ENCODE measurements around the gene IFIT5. TPM values are rescaled to one million over a fixed set of nuclear protein-coding genes. Genes with fewer than 3 reads are reported as not detected.
"Not testable (repeated sequence)": the region's sequence is repeated elsewhere in the genome, so short reads cannot be mapped to it uniquely, and the experiment has no call there.

The IFIT5 gene
- total RNA-seq, 1 donor from 2014 or later, result 24.4 TPM

DNA sequence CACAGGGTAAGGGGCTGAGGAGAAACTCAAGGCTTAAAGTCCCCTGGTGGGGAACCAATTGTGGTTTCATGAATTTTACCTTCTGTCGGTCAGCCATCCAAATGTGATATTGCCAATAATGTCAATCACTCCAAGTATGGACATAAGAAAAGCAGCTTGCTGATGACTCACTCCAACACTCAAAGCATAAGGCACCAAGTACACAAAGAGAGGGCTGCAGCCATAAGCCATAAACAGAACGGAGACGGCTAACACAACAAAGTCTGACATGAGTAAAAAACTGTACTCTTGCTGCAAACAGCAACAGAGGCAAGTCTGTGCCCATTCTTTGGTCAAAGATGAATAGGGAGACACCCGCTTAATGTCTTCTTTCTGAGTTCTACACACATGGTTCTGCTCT lies 24.2 kb downstream of the IFIT5 start:
- Histone ChIP-seq H3K27ac (no peak overlapping the region), H3K4me1 (no peaks in the 10 kb centered on the region), H3K36me3 (no peaks in the 10 kb centered on the region), H3K27me3 (no peaks in the 10 kb centered on the region), H3K9me3 (no peaks in the 10 kb centered on the region), H3K4me3 (no peak overlapping the region)
- TF ChIP-seq, protein P1, sequence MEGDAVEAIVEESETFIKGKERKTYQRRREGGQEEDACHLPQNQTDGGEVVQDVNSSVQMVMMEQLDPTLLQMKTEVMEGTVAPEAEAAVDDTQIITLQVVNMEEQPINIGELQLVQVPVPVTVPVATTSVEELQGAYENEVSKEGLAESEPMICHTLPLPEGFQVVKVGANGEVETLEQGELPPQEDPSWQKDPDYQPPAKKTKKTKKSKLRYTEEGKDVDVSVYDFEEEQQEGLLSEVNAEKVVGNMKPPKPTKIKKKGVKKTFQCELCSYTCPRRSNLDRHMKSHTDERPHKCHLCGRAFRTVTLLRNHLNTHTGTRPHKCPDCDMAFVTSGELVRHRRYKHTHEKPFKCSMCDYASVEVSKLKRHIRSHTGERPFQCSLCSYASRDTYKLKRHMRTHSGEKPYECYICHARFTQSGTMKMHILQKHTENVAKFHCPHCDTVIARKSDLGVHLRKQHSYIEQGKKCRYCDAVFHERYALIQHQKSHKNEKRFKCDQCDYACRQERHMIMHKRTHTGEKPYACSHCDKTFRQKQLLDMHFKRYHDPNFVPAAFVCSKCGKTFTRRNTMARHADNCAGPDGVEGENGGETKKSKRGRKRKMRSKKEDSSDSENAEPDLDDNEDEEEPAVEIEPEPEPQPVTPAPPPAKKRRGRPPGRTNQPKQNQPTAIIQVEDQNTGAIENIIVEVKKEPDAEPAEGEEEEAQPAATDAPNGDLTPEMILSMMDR (IDR thresholded peaks at IDR 0.05), result no peak
- intact Hi-C loops (cut with DNase I), result no loop called here
- ATAC-seq, result no peak
- no peak for DNase-seq

DNA sequence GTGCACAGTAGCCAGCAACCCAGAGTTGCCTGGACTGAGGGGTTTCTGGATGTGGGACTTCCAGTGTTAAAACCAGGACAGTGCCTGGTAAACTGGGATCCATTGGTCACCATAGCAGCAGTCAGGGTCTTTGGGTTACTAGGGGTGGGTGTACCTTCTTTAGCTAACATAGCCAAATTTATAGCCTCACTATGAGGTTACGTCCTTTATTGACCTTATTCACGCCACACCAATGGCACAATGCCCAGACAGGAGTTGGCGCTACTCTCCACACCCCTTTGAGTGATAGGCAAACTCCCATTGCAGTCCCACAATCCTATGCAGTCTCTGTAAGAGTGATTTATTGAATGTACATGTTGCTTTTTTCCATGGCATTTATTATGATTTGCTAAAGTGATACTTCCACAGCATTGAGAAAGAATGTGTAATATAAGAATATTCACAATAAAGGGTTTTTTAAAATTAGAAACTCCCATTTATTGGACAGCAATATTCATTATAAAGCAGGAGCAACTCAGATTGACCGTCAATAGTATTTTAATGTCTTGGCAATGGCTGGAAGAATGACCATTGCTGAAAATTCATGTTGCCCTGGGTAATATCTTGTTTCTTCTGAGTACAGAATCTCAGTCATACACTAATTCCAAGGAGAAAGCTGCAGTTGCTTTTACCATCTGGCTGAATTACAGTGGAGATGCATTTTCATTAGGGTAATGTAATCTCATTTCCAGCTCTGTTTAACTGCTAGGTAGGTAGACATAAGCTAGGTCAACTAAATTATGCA lies 26.1 kb downstream of the IFIT5 start:
- H3K27ac ChIP-seq, result no peak overlapping the region
- no peaks in the 10 kb centered on the region for H3K27me3 ChIP-seq
- no peaks in the 10 kb centered on the region for H3K9me3 ChIP-seq
- TF ChIP-seq, protein P1 (IDR thresholded peaks at IDR 0.05), result no peak
- H3K4me1 ChIP-seq, result no peaks in the 10 kb centered on the region
- peak; percentile 69 for DNase-seq
- peak; percentile 79 for ATAC-seq
- intact Hi-C loops (cut with DNase I), result no loop called here
- H3K4me3 ChIP-seq, result no peak overlapping the region
- no peaks in the 10 kb centered on the region for H3K36me3 ChIP-seq

DNA sequence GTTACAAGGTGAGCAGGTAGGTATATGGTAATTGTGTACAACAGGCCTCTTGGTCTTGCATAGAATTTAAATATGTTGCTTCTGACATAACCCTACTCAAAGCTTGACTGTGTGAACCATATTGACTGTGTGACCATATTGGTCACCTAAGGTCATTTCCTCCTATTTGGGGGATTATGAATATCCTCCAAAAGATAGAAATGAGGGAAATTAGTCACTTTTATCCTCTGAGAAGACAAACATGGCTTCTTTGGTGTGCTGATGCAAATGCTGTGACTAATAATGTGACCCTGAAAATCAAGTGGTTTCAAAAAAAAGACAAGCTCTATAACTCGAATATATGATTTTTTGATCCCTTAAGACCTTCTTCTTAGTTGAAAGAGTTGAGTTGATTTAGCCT lies 27.9 kb downstream of the IFIT5 start:
- no peak for ATAC-seq

DNA sequence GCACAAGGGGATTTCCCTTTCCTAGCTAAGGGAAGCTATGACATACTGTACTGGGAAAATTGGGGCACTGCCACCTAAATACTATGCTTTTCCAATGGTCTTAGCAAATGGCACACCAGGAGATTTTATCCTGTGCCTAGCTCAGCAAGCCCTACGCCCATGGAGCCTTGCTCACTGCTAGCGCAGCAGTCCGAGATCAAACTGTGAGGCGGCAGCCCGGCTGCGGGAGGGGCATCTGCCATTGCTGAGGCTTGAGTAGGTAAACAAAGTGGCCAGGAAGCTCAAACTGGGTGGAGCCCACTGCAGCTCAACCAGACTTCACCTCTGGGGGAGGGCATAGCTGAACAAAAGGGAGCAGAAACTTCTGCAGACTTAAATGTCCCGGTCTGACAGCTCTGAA lies 30.5 kb downstream of the IFIT5 start:
- ATAC-seq; H3K9me3 ChIP-seq; H3K36me3 ChIP-seq; H3K27me3 ChIP-seq; H3K4me1 ChIP-seq; H3K27ac ChIP-seq; DNase-seq; intact Hi-C loops (cut with DNase I); H3K4me3 ChIP-seq: not testable (repeated sequence)

More for the DNA sequence above, 27.9 kb downstream of the IFIT5 start:
- Histone ChIP-seq H3K4me1 (no peaks in the 10 kb centered on the region), H3K36me3 (no peaks in the 10 kb centered on the region), H3K27me3 (no peaks in the 10 kb centered on the region), H3K4me3 (no peak overlapping the region), H3K27ac (no peak overlapping the region), H3K9me3 (no peaks in the 10 kb centered on the region)
- TF ChIP-seq, protein P1 (IDR thresholded peaks at IDR 0.05), result no peak
- DNase-seq, result no peak
- intact Hi-C loops (cut with DNase I), result no loop called here

DNA sequence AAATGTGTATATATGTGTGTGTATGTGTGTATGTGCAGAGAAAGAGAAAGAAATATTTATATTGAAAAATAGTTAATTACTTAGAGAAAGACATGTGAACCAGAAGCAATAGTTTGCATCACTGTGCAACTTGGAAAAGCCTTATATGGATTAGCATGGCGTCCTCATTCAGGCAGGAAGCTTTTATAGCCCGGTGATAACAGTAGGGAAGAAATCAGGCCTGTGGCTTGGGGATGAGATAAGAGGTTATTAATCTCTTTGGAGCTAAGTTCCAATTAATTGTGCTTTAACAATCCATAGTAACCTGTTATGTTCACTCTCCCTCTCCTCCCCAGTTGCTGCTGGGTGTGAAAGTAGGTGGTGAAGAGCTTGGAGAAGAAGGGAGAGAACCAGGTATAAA lies 36.5 kb downstream of the IFIT5 start:
- Histone ChIP-seq H3K9me3 (no peaks in the 10 kb centered on the region), H3K4me3 (no peak overlapping the region)

DNA sequence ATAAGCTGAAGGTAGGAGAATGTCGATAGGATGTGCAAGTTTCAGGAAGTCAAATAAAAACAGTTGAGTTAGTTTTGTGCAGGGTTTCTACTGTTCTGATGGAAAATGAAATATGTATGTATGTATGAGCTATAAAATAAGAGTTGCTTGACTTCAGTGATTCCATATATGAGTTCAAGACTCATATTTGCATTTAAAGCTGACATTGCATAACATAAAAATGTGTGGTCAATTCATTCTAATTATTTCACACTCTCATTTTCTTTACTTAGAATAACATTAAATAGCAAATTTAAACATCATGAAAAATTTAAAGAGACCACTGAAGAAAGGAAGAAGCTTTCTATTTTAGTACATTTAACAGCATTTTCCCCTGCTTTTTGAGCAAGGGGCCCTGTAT lies 37.8 kb downstream of the IFIT5 start:
- Histone ChIP-seq H3K4me3 (no peak overlapping the region), H3K9me3 (no peaks in the 10 kb centered on the region), H3K27ac (no peak overlapping the region), H3K4me1 (peaks cover 12% of the 10 kb centered on the region), H3K36me3 (no peaks in the 10 kb centered on the region), H3K27me3 (no peaks in the 10 kb centered on the region)
- TF ChIP-seq, protein P1 (IDR thresholded peaks at IDR 0.05), result no peak
- DNase-seq (no peak), ATAC-seq (no peak)
- intact Hi-C loops (cut with DNase I), result no loop called here

More for the DNA sequence above, 36.5 kb downstream of the IFIT5 start:
- peaks cover 12% of the 10 kb centered on the region for H3K4me1 ChIP-seq
- DNase-seq (no peak), ATAC-seq (no peak)
- intact Hi-C loops (cut with DNase I), result no loop called here
- H3K27ac ChIP-seq, result no peak overlapping the region
- no peaks in the 10 kb centered on the region for H3K27me3 ChIP-seq
- H3K36me3 ChIP-seq, result no peaks in the 10 kb centered on the region
- TF ChIP-seq, protein P1 (IDR thresholded peaks at IDR 0.05), result no peak

Data from upper lobe of right lung (tissue), 1 donor.